DMS 273 (cell line): ENCODE results near the gene TMEM245.

Experiments used
- DNase-seq: peaks from one replicate; lab custom pipeline; 2025; ENCODE audit not compliant: unreplicated experiment; lab: John Stamatoyannopoulos, UW

TMEM245 gene

DNA sequence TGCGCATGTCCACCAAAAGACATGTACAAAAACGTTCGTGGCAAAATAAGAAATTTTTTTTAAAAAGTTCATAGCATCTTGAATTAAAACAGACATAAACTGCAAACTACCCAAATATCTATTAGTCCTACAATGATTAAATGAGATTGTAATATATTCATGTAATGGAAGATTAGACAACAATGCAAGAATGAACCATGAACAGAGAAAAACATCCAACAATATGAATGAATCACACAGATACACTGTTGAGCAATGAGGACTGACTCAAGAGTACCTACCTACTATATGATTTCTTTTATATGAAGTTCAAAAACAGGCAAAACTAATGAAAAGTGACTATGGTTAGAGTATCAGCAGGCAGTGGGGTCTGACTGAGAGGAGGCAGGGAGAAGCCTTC, 88.5 kb downstream of the TMEM245 start:
- no peak for DNase-seq

DNA sequence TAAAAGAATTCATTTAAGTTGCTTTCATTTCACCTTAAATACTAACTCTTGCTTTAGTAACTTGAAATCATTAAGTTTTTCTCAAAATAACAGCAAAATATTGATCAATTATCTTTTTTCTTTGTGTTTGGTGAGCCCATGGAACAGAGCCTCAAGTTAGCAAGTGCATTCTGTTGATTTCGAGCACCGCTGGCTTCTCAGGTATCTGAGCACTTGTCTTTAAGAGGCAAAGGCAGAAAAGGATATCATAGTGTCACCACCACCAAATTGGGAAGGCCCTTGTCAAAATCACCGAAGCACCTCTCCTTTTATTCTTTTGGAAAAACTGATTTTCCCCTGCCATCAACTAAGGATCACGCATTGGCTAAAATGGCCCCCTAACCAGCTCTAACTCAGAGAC, 89.3 kb downstream of the TMEM245 start:
- no peak for DNase-seq

DNA sequence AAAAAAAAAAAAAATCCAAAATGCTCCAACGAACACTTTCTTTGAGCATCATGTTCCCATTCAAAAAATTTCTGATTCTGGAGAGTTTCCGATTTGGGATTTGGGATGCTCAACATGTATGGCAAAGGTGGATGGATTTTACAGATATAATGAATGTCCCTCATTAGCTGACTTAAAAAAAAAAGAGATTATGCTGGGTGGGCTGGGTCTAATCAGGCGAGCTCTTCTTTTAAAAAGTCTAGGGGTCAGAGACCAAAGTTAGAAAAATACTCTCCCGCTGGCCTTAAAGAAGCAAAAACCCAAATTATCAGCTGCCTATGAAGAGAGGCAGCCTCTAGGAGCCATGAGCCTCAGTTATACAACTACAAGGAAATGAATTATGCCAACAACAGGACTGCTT, 91.3 kb downstream of the TMEM245 start:
- no peak for DNase-seq

DNA sequence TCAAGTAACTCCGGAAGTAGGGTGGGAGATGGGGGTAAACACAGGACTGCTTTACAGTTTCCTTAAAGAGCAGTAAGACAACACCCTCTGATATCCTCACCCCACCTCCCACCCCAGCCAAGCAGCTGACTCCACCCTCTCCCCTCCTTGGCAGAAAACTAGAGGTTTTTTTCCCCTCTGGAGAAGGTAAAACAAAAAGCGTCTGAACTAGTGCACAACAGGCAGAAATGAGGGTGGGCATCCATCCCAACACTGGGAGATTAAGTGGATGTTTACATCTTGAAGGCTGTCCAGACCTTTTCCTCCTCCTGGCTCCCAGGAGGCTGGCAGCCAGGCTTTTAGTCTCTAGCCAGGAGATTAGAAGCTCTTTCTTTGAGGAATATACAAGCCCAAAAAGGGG, 92.6 kb downstream of the TMEM245 start:
- DNase-seq: no peak

DNA sequence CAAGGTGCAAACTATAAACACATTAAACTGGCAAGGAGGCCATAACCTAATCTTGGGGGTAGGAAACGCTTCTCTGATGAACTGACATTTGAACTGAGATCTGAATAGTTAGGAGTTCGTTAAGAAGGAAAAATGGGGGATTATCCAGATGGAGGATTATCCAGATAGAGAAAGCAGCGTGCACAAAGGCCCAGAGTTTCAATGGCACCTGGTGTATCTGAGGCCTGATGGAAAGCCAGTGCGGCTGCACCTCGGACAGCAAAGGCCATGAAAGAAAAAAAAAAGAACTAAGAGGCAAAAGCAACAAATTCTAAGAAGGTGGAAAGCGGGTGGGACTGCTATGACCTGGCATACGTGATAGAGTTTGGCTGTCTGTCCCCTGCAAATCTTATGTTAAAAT, 93.4 kb downstream of the TMEM245 start:
- DNase-seq: no peak

DNA sequence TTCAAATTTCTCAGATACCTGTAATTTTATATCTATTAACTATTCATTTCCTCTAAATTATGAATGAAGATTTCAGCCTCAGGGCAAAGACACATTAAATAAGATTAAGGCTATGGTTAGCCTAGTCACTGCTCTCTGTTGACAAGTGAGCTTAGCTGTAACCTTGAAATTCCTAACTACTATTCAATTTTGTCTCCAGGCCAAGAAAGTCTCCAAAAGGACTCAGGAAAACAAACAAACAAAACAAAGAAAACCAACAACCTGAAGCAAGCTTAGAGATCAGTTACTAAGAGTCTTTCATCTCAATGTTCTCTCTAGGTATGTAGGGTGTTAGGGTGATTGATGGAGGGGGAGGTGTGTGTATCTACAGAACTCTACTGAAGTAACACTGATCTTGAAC, 96.9 kb downstream of the TMEM245 start:
- no peak for DNase-seq

DNA sequence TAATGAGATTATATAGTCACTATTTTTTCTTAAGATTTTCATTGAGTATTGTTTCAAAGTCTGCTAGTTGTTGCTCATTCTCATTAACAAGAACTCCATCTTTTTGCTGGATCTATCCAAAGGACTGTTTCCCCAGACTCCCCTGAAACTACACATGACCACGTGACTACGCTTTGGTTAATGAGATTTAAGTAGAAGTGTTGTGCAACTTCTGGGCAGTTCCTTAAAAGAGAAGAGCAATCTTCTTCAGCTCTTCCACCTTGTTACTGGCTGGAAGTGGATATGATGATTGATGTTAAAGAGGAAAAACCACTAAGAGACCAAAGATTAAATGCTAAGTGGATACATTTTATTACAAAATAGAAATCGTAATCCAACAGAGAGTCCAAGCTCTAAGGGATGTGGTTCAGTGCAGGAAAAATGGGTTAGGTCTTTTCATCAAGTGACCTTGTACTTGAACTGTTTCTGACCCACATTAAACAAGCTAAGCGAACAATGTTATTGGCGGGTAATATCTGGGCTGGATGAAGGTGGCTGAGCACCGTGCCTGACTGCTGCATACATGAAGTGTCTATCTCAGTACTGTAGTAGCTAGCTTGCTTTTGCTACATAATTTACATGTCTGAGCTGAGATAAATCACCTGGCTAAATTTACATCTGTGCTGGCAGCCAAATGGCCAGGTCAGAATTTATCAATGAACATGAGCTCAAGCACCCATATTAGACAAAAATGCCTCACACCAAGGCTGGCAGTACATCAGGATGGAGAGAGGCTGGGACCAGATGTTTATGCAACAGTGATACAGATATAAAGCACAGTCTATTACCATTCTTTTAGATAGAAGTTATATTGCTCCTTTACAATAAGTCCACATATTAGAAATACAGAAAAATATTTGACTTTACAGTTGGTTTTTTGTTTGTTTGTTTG, 98.9 kb downstream of the TMEM245 start:
- no peak for DNase-seq

DNA sequence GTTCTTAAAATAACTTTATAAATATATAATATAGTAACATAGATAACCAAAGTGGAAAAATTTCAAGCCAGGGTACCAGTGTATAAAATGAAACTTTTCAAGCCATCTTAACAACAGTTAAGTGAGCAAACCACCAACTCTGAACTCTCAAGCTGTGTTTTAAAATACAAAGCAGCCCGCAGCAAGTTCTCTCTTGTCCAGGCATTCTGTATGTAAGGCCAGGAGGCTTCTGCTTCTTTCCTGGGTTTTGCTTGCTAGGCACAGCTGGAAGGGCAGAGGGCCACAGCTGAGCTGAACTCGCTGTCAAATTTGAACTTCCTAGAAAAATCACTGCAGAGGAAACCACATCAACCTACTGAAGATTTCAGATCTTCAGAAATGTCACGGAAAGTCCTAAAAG, 99.6 kb downstream of the TMEM245 start:
- no peak for DNase-seq

DNA sequence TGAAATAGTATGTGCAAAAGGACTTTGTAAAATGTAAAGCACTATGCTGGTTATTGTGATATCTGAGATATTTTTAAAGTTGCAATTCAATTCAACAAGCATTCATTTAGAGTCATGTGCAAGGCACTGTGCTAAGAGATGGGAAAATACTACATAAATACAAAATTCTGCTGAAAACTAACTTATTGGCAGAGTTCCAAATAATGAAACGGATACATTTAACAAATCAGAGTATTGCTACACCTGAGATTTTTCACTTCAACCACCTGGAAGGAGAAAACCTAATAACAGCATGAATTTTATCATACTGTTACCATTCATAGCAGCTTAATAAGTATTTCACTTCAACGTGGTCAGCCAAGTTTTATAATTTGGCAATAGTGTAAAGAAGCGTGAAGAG, 100.3 kb downstream of the TMEM245 start:
- no peak for DNase-seq

DNA sequence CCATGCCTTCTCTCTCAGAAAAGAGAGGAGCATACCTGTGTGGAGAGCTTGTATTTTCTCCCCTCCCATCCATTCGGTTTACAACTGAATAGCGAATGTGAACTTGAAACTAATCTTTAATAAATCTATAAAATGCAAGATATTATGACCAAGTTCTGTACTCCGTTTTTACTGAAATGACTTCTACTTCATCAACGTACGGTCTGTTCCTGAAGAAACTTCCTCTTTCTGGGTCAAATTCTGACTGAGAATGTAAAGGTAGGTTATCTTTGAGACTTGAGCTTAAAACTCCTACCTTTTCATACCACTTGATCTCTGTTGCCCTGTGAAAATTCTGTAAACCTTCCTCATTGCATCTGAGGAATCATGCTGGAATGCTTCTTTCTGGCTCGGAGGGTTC, 102.3 kb downstream of the TMEM245 start:
- DNase-seq: no peak

DNA sequence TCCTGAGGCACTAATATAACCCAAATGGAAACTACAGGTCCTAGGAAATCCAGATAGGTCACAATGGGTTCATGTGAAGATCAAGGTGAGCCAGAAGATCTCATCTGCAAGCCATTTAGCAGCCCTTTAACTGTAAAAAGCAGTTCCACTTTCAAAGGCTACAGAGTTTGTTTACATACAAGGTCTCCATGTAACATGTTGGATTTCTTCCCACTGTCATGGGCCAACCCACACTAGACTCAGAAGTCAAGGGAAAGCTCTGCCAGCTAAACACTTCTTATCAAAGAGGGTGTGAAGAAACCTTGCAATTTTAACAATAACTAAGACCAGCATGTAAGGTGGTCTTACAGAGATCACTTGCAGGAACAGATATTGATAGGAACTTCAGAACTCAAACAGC, 102.7 kb downstream of the TMEM245 start:
- no peak for DNase-seq

DNA sequence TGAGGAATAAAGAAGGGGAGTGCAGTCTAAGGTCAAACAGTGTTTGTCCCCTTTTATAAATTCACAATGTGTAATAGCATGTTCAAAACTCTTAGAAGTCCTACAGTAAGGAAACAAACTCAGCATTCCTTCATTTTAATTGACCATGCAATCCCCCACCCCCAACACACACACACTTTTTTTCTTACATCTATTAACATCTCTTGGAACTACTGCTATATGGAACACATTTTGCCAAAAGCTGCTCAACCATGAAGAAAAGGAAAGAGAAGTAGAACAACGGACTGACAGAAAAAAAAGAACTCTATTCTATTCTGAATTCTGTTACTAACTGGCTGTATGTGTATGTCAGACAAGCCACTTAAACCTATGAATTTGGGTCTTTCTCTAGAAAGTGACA, 103.6 kb downstream of the TMEM245 start:
- no peak for DNase-seq

DNA sequence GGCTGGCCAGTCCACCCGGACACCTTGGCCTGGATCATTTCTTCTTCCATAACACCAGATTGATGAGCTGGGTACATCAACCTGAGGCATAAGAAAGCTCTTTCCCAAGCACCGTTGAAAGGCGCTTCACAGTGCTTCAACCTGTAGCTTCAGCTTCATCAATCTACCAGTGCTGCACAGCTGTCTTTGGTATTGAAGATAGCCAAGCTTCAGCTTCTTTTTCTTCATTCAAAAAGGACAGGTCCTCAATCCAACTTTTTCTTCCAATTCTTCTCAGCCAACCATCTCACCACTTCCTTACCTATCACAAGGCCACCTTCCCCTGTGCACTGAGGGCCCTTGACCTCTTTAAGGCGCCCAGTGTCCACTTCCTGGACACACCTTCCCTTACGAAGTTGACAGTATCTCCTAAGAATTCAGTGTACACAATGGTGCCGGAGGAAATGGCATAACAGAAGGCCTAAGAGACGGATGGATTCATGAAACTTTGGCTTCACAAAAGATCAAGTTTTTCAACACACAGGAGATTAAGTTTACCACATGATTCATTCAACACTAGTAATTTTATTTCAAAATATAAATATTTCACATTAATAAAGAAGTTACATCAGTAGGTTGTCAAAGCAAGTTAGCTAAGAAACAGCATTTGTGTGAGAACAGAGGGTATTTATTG, 105.0 kb downstream of the TMEM245 start:
- no peak for DNase-seq

DNA sequence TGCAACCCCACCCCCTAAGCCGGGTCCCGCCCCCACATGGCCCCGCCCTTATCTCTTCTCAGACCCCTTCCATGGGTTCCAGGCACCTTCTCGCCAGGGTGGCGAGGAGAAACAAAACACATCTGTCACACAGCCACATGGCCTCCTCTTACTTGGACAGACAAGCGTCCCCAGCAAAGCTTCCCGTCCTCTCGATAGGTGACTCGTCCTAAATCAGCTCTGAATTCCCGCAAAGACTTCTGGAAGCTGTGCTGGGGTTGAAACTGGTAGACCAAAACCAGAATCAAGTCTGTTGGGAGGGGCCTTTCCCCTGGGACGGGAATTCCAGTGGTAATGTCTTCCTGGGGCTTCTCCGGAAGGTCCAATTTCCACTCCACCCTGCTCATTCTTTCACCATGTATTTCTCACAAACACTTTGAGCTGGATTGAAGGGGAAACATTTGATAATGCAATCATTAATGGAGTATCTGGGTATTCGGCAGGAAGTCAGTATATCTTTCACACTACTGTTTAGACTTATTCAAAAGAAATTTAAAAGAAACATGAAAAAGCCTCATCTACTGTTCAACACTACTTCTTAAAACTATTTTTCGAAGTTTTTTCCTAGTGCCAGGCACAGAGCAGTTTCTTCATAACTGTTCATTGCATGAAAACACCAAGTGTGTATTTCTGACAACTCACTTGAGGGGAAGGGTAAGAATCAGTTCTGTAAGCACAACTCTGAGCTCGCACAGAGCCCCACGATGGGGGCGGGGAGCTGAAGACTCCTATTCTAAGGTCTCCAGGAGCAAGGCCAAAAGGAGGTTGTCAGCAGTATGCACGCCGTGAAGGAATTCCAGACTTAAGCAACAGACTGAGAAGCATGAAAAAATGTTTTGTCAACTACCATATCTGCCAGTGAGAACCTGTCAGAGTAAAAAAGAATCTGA, 105.8 kb downstream of the TMEM245 start:
- peak; percentile 31 for DNase-seq

DNA sequence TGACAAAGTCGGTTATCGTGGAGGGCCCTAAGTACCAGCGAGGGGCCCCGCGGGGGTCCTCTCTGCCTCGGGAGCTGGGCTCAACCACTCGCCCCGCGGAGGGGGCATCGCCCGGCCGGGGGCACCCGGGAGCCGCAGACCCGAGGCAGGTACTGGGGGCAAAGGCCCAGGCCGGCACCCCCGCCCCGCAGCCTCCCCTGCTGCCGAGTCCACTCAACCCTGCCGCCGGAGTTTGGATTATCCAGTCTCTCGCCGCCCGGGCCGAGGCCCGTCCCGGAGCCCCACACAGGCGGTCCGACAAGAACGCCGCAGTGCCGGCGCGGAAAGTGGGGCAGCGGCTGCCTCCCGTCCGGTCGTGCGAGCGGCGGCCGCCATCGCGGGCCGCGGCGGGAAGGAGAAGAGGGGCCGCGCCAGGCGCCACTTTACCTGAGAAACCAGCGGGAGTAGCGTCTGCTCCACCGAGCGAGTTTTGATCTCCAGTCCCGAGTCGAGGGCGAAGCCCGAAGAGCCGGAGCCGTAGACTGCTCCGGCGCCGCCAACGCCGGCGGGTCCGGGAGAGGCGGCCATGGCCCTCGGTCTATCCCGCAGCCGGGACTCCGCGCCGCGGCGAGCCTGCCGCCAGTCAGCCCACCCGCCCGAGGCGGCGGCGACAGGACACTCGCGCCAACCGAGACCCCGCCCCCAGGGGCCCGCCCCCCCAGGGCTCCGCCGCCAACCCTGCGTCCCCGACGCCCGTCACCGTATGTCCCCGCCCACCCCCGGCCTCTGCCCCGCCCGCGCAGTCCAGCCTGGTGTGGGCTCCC, 106.7 kb downstream of the TMEM245 start, which contains the start of gene CTNNAL1:
Gene CTNNAL1, minus strand, starts transcription at position 624 of the 803 bp plus-strand sequence. Its CDS starts 57 bp downstream, at position 567.
- peak; percentile 95 for DNase-seq

DNA sequence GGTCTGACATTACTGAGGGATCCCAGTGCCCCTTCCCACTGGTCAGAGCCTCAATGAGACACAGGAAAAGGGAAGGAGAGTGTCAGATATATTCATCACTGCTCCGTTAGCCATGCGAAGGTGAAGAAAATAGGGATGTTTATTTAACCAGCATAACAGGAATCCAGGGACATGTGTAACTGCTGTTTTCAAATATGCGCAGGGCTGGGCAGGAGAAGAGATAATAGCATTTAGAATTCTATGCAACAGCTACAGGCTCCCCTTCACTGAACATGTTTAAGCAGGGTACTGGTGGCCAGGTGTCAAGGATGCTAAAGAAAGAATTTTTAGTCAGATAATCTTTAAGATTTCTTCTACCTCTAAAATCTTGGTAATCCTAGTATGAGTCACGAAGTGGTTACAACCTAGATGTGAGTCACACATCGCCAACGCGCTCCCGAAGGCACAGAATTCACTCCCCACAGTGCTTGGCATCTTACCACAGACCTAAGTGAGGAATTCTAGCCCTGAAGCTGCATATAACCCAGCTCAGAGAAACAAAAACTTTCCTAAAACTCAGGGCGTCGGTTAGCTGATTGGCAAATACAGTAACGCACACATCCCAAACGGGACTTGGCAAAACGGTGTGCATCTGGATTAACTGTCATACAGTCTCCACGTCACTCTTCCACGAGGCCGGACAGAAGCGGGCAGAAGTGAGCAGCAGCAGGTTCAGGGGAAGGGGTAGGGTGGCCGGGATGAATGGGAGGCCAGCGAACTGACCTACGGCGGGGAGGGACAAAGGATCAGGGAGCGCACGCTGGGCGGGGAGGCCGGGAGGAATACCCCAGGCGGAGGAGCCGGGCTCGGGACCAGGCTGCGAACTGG, 107.5 kb downstream of the TMEM245 start:
- peak; percentile 82 for DNase-seq

DNA sequence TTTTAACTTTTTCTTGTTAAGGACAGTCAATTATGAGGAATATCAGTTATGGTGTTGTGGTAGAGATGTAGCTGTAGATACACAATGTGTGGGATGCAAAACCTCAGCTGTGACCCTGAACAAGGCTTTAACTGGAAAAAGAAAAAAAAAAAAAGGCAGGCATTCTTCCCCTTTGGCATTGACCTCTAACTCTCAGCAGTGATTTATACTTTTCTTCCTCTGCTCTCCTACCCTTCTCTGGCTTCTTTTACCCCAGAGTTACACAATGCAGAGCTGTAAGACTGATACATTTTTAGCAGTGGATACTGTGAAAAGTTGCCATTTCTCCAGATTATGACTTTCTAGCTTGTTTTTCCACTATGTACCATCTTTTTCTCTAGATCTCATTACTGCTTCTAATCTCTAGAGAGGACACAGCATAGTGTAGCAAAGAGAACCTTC, 108.5 kb downstream of the TMEM245 start:
- no peak for DNase-seq

DNA sequence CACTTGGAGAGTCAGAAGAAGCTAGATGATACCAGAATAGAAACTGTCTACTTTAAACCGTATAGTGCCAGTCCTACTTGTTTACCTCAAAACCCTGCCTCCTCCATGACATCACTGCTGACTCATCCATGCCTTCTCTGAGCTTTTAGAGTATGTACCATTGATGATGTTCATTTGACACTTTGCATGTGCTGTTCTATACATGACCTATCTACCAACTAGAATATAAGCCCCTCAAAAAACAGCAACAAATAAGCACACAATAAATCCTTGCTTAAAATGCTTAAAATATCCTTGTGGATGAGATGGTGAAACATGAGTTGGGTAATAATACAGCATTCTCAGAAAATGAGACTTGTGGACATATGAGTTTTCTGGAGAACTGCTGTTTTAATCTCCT, 109.0 kb downstream of the TMEM245 start:
- DNase-seq: peak; percentile 21

DNA sequence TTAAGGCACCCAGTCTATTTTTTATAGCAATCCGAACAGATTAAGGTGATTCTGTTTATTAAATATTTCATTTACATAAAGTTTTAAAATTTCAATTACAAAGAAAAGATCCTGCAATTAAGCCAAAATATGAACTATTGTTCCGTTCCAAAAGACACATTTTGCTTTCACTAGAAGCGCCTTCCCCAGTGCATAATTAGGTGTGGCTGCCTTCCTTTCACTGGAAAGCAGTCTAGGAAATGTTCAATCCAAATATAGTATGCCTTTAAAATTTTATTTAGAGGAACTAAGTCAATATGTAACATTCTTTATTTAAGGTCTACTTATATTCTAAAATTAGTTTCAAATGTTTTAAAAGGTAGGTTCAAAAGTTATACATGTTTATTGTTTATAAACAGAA, 114.1 kb downstream of the TMEM245 start:
- no peak for DNase-seq
